Fibroblast of villous mesenchyme (primary cell): ENCODE data around the gene CCR4. TPM values are rescaled to one million over a fixed set of nuclear protein-coding genes. Genes with fewer than 3 reads are reported as not detected.
"Not testable (repeated sequence)": the region's sequence is repeated elsewhere in the genome, so short reads cannot be mapped to it uniquely, and the experiment has no call there.

ENCODE experiments used
- DNase-seq: peaks from one replicate; pipeline ENCODE4 v3.0.0-alpha.2; 2010; ENCODE audit warnings: low read depth
- H3K4me3 ChIP-seq: 2 replicates; pipeline ENCODE4 v1.5.1; 2011; ENCODE audit warnings: low read depth, mild to moderate bottlenecking, low read length
- CTCF ChIP-seq: IDR thresholded peaks from 2 replicates; pipeline ENCODE4 v1.5.1; 2012; ENCODE audit warnings: low read depth, mild to moderate bottlenecking, low read length; ENCODE audit not compliant: insufficient read depth
- total RNA-seq: library from RNA; depleted of rRNA; stranded (reverse); fragments of >200 nt; gene quantifications from 2 replicates; pipeline ENCODE4 v1.2.3, GENCODE V29; 2012

The CCR4 gene
- total RNA-seq, 1 donor = not detected

- no peak overlapping the region for H3K4me3 ChIP-seq
- DNase-seq = no peak
- no peak for TF ChIP-seq CTCF
These were observed 6.3 kb upstream of the CCR4 start for GRCh38 chr3:32945136-32945535.

- DNase-seq = not testable (repeated sequence)
These were observed 5.8 kb upstream of the CCR4 start for GRCh38 chr3:32945598-32945997.

DNA sequence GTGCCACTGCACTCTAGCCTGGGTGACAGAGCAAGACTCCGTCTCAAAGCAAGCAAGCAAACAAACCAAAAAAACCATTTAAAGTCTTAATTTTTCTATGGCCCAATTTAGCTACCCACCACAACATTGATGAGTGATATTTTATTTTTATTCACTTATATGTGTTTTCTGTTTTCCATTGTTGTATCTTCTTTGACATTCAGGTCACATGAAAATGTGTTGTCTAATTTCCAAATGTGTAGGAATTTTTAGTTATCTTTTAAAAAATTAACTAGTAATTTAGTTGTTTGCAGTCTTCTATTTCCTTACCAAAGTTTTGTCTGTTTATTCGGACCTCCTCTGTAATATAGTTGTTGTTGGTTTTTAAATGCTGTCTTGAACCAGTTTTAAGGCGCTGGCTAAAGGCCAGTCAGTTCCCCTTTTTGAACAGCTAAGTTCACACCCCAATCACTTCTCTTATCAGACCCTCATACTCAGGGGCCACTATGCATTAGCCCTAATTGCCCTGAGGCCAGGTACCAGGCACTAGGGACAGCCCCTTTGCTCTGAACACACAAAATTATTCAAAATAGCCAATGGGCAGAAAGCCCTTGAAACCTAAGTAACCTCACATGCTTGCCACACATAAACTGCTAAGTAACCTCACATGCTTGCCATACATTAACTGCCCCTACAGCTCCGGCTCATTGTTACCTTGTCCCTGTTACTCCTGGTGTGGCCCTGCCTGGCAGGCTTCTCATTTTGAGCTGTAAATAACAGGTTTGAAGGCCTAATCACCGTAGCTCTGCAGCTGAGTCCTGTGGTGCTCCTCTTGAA, 4.3 kb upstream of the CCR4 start:
- no peak for TF ChIP-seq CTCF
- DNase-seq = no peak
- no peak overlapping the region for H3K4me3 ChIP-seq

More at GRCh38 chr3:32945598-32945997, 5.8 kb upstream of the CCR4 start:
- H3K4me3 ChIP-seq = not testable (repeated sequence)

DNA sequence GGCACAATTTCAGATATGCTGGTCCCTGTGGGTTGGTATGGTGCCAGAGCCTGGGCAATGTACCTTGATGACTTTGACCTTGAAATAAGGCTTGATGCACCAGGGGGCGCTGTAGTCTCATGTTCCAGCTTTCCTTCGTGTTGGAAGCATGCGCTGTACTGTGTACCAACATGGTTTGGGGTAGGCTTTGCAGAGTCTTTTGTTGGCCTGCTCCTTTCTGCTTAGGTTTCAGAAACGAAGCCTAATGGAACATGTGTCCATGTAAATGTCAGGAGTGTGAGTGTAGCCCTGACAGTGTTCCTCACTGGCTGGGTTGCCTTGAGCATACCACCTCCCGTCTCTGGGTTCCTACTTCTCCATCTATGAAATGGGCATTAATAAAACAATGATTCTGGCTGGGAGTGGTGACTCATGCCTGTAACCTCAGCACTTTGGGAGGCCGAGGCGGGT, 3.6 kb upstream of the CCR4 start:
- peak; percentile 82 for TF ChIP-seq CTCF
- DNase-seq = peak; percentile 85
- no peak overlapping the region for H3K4me3 ChIP-seq

GRCh38 chr3:32948625-32949445, 2.6 kb upstream of the CCR4 start:
- TF ChIP-seq CTCF = no peak
- DNase-seq = no peak
- H3K4me3 ChIP-seq = no peak overlapping the region

GRCh38 chr3:32950516-32950915, 928 bp upstream of the CCR4 start:
- H3K4me3 ChIP-seq = no peak overlapping the region
- DNase-seq = no peak
- no peak for TF ChIP-seq CTCF

DNA sequence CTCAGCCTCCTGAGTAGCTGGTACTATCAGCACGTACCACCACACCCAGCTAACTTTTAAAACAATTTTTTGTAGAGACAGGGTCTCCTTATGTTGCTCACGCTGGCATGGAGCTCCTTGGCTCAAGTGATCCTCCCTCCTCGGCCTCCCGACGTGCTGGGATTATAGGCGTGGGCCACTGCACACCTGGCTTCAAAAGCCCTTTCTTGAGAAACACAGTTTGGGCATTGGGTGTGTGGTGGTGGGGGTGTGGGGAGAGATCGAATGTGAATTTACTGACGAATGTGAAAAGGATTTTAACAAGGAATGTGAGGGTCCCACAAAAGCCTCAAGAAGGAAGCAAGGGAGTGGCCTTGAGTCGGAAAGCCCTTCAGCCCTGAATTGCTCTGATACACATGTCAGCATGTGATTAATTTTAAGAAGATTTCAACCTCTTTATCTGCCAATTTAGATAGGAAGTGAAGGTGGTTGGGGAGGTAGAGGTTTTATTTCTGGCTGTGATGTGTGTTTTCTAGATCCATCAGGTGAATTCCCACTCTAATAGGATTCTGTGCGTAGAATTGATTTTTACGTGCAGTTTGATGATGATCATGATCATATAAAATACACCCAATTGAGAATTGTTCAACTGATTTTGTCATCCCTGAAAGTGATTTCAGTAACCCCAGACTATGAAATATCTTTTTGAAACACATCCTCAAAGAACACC, 1.1 kb downstream of the CCR4 start:
- no peak for TF ChIP-seq CTCF

More for the DNA sequence above, 1.1 kb downstream of the CCR4 start:
- no peak for DNase-seq
- no peak overlapping the region for H3K4me3 ChIP-seq
